Omental fat pad (tissue), 4 donors: ENCODE measurements around the gene CC2D1B. TPM values are rescaled to one million over a fixed set of nuclear protein-coding genes. Genes with fewer than 3 reads are reported as not detected.

ENCODE experiments used
- ATAC-seq: fragments of 150-250 bp; one replicate; pipeline ENCODE4 v1.9.1; 2016; ENCODE audit warnings: mild to moderate bottlenecking, moderate library complexity; ENCODE audit not compliant: low FRiP score
- DNase-seq: peaks from one replicate; pipeline ENCODE4 v3.0.0-alpha.2; 2019; ENCODE audit warnings: low spot score
- CTCF ChIP-seq, 3 donors: fragments of 450-650 bp; IDR thresholded peaks; one replicate each; pipeline ENCODE4 v1.5.1; 2016 to 2017; ENCODE audit warnings: antibody characterized with exemption in 3 of 3, mild to moderate bottlenecking in 3 of 3, moderate library complexity in 2 of 3
- total RNA-seq, 4 donors: library from RNA; depleted of rRNA; stranded (reverse); fragments of >200 nt; gene quantifications; one replicate each; pipeline ENCODE4 v1.1.0, GENCODE V29; 2016

The CC2D1B gene
- total RNA-seq, 4 donors from 2014 or later, result 23.8 to 33.9 (median 29.9) TPM

- TF ChIP-seq CTCF (IDR thresholded peaks at IDR 0.05), result no peak
- DNase-seq, result no peak
- no peak for ATAC-seq
Measured at GRCh38 chr1:52352690-52353089, 13.3 kb downstream of the CC2D1B start.

- no peak for DNase-seq
- TF ChIP-seq CTCF (IDR thresholded peaks at IDR 0.05), result no peak
- no peak for ATAC-seq
Measured at GRCh38 chr1:52348704-52349300, 17.2 kb downstream of the CC2D1B start.

- DNase-seq (no peak), ATAC-seq (no peak)
- no peak for TF ChIP-seq CTCF (IDR thresholded peaks at IDR 0.05)
Measured at GRCh38 chr1:52346653-52347052, 19.4 kb downstream of the CC2D1B start.

- ATAC-seq, result no peak
- no peak for TF ChIP-seq CTCF (IDR thresholded peaks at IDR 0.05)
- no peak for DNase-seq
Measured at GRCh38 chr1:52345252-52345651, 20.8 kb downstream of the CC2D1B start.

- TF ChIP-seq CTCF (IDR thresholded peaks at IDR 0.05), result no peak
- ATAC-seq (no peak), DNase-seq (no peak)
Measured at GRCh38 chr1:52343979-52344378, 22.0 kb downstream of the CC2D1B start.

GRCh38 chr1:52341655-52342260, 24.2 kb downstream of the CC2D1B start:
- no peak for ATAC-seq
- no peak for DNase-seq
- no peak for TF ChIP-seq CTCF (IDR thresholded peaks at IDR 0.05)

- ATAC-seq (no peak), DNase-seq (no peak)
- TF ChIP-seq CTCF (IDR thresholded peaks at IDR 0.05), result no peak
Measured at GRCh38 chr1:52337439-52337838, 28.6 kb downstream of the CC2D1B start.
